AG04450 (cell line): ENCODE data around the gene SLC37A1. TPM values are rescaled to one million over a fixed set of nuclear protein-coding genes. Genes with fewer than 3 reads are reported as not detected.

Experiments
- CTCF ChIA-PET: fragments of 300-600, 350-600 bp; formaldehyde crosslinking; extraction: SDS; loops from one replicate; lab custom pipeline; 2022; ENCODE audit warnings: antibody characterized with exemption, inconsistent platforms; lab: Charles Lee
- POLR2A ChIA-PET: fragments of 350-600 bp; formaldehyde crosslinking; extraction: SDS; loops from one replicate; lab custom pipeline; 2021; ENCODE audit warnings: antibody characterized with exemption, inconsistent platforms; lab: Yijun Ruan, JAX
- DNase-seq: peaks from one replicate; pipeline ENCODE4 v3.0.0-alpha.2; 2011; ENCODE audit warnings: low read depth, low spot score
- H3K27ac ChIP-seq: one replicate; pipeline ENCODE4 v1.5.1; 2012; ENCODE audit warnings: low read depth, low read length, control low read depth
- H3K27me3 ChIP-seq: one replicate; pipeline ENCODE4 v1.6.0; 2012; ENCODE audit warnings: low read length; ENCODE audit not compliant: control insufficient read depth, insufficient read depth
- H3K4me3 ChIP-seq: 2 replicates; pipeline ENCODE4 v1.5.1; 2011; ENCODE audit warnings: mild to moderate bottlenecking, low read depth, low read length, control low read depth
- H3K9me3 ChIP-seq: 2 replicates; pipeline ENCODE4 v1.5.1; 2012; ENCODE audit warnings: low read length; ENCODE audit not compliant: control insufficient read depth, insufficient read depth
- polyA plus RNA-seq: library from polyadenylated mRNA; depleted of rRNA; stranded (reverse); fragments of >200 nt; gene quantifications from 2 replicates; pipeline ENCODE4 v1.2.3, GENCODE V29; 2011
- TF ChIP-seq, protein P1 (sequence below): IDR thresholded peaks from 2 replicates; pipeline ENCODE4 v1.5.1; 2011; ENCODE audit warnings: low read depth, low read length, control low read depth, inconsistent platforms

SLC37A1 gene
- polyA plus RNA-seq, 1 experiment: 0.05 TPM

DNA sequence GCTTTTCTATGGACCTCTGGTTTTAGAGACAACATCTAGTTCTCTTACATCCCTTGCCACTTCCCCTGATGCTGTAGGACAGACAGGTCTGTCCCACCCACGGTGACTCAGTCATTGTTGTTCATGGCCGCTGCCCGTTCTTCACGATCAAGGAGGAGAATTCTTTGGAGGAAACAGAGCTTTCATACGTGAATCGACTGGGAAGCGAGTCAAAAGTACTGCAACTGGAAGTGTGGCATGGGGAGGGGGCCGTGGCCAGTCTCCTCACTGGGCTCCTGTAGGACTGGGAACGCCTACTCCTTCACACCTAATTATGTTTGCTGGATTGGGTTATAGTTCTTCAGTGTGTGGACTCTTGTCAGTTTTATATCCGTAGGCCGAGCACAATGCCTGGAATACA lies 4.4 kb upstream of the SLC37A1 start:
- DNase-seq: no peak
- POLR2A ChIA-PET: no interaction called here

DNA sequence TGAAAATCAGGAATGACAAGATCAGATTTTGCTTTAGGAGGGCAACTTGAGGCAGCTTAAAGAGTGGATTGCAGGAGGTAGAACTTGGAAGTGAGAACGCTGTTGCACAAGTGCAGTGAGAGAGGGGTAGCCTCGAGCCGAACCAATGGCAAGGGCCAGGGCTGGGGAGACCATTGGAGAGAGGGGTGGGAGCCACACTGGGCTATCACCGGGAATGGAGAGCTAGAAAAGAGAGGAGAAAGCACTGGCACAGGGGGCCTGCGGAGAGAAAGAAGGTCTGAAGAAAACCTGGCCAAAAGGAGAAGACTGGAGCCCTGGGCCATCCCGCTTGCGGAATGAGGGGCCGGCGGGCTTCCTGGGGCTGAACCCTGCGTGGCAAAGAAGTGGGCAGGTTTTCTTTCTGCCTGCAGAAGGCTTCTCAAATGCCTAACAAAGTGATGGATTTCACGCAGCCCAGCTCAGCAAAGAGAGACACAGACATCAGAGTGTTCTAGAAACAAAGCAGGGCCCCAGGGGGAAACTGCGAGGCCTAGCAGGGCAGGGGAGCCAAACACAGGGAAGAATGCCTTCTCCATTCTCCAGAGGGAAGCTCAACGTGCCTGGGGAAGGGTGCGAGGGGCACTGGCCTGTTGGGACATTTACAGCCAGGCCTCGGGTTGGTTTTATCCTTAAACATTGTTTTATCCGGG lies 1.2 kb upstream of the SLC37A1 start:
- TF ChIP-seq, protein P1, sequence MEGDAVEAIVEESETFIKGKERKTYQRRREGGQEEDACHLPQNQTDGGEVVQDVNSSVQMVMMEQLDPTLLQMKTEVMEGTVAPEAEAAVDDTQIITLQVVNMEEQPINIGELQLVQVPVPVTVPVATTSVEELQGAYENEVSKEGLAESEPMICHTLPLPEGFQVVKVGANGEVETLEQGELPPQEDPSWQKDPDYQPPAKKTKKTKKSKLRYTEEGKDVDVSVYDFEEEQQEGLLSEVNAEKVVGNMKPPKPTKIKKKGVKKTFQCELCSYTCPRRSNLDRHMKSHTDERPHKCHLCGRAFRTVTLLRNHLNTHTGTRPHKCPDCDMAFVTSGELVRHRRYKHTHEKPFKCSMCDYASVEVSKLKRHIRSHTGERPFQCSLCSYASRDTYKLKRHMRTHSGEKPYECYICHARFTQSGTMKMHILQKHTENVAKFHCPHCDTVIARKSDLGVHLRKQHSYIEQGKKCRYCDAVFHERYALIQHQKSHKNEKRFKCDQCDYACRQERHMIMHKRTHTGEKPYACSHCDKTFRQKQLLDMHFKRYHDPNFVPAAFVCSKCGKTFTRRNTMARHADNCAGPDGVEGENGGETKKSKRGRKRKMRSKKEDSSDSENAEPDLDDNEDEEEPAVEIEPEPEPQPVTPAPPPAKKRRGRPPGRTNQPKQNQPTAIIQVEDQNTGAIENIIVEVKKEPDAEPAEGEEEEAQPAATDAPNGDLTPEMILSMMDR: no peak
- Histone ChIP-seq H3K27me3 (peaks cover 39% of the 10 kb centered on the region), H3K9me3 (no peaks in the 10 kb centered on the region; the same call in 1 of the 2 replicates), H3K27ac (no peak overlapping the region), H3K4me3 (no peak overlapping the region)
- ChIA-PET POLR2A (no interaction called here), CTCF (no interaction called here)
- no peak for DNase-seq

More for the DNA sequence above, 4.4 kb upstream of the SLC37A1 start:
- TF ChIP-seq, protein P1: no peak
- Histone ChIP-seq H3K9me3 (no peaks in the 10 kb centered on the region; the same call in 1 of the 2 replicates), H3K27ac (no peak overlapping the region), H3K4me3 (no peak overlapping the region), H3K27me3 (peaks cover 21% of the 10 kb centered on the region)
- CTCF ChIA-PET: interaction anchor here (0.6 kb wide), 1 partner anchor 17 kb away, joined by 3 read pairs; no protein-coding TSS in a partner anchor

DNA sequence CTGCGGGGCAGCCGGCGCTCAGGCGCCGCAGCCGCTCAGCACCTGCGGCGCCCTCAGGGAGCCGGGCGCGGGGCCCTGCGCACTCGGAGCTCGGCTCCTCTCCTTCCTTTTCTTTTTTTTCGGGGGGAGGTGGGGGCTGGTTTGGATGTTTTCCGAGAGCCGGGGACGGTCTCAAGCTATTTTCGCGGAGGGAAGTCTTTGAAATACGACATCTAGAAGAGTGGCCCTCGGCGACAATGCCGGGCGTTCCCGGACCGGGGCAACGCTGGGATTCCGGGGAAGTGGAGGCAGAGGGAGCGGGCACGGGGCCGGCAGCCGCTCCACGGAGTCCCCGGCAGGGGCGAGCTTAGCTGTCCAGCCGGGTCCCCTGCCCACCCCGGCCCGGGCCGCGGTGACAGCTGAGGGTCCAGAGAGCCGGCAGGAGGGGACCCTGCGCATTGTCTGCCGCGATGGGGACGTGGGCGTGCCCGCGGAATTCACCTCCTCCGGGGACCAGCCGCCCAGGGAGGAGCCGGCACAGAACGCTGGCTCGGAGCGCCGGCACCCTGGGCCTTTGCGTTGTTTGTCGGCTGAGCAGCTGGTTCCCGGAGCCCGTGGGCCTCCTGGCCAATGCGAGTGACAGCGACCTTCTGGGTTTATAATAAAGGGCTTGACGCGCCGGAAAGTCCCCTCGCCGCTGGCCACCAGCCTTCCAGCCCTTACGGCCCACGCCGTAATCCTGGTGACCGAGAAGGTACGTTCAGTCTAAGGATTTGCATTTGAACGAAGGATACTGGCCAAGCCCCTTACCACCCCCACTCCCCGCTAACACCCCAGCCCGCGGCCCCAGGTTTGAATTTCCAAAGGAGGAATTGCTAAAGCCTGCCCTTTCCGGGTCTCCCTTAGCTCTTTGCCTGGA lies 582 bp downstream of the SLC37A1 start:
- peak overlapping the region; percentile 37 for H3K4me3 ChIP-seq
- H3K27me3 ChIP-seq: peaks cover 44% of the 10 kb centered on the region
- ChIA-PET CTCF (no interaction called here), POLR2A (no interaction called here)
- H3K9me3 ChIP-seq: no peaks in the 10 kb centered on the region; the same call in 1 of the 2 replicates
- TF ChIP-seq, protein P1: no peak
- no peak for DNase-seq
- no peak overlapping the region for H3K27ac ChIP-seq

GRCh38 chr21:42514883-42515228 lies 1.2 kb downstream of the SLC37A1 start:
- no peak overlapping the region for H3K27ac ChIP-seq
- ChIA-PET CTCF (no interaction called here), POLR2A (no interaction called here)
- no peaks in the 10 kb centered on the region; the same call in 1 of the 2 replicates for H3K9me3 ChIP-seq
- TF ChIP-seq, protein P1: no peak
- peaks cover 42% of the 10 kb centered on the region for H3K27me3 ChIP-seq
- no peak overlapping the region for H3K4me3 ChIP-seq
- no peak for DNase-seq
